C4-2B (cell line): Measurements from ENCODE around the gene RTN4R.

Experiments used
- CTCF ChIP-seq: fragments of 450-650 bp; conservative IDR thresholded peaks from 2 replicates; pipeline ENCODE4 v1.5.1; 2017; ENCODE audit warnings: mild to moderate bottlenecking
- ZFX ChIP-seq: fragments of 450-650 bp; IDR thresholded peaks from 2 replicates; pipeline ENCODE4 v1.6.1; 2017

GRCh38 chr22:20279662-20280134 lies 11.6 kb upstream of the RTN4R start:
- TF ChIP-seq CTCF, result no peak
- TF ChIP-seq ZFX, result no peak
